H9 (cell line): ENCODE results near the gene SIGLEC10. TPM values are rescaled to one million over a fixed set of nuclear protein-coding genes. Genes with fewer than 3 reads are reported as not detected.
A peak's percentile ranks its signal among the peaks of the same experiment; 100 is the strongest.

Source experiments
- DNase-seq: peaks from one replicate; pipeline ENCODE4 v3.0.0-alpha.2; 2017
- H2AFZ ChIP-seq: one replicate; pipeline ENCODE4 v1.6.1; 2013; ENCODE audit warnings: mild to moderate bottlenecking, low read length, control low read depth, moderate library complexity
- H2AK5ac ChIP-seq: 2 replicates; pipeline ENCODE4 v1.6.1; 2013; ENCODE audit warnings: low read length, control low read depth, mixed read lengths; ENCODE audit not compliant: insufficient read length
- H2BK120ac ChIP-seq: one replicate; pipeline ENCODE4 v1.6.1; 2013; ENCODE audit warnings: low read depth, mild to moderate bottlenecking, low read length, control low read depth, inconsistent platforms; ENCODE audit not compliant: poor library complexity, severe bottlenecking
- H2BK12ac ChIP-seq: 2 replicates; pipeline ENCODE4 v1.6.1; 2013; ENCODE audit warnings: low read length, control low read depth, mixed read lengths, low read depth; ENCODE audit not compliant: insufficient read length
- H2BK15ac ChIP-seq: 2 replicates; pipeline ENCODE4 v1.6.1; 2013; ENCODE audit warnings: low read depth, low read length, control low read depth
- H2BK20ac ChIP-seq: one replicate; pipeline ENCODE4 v1.6.1; 2013; ENCODE audit warnings: low read depth, mild to moderate bottlenecking, low read length, control low read depth, inconsistent platforms; ENCODE audit not compliant: poor library complexity, severe bottlenecking
- H2BK5ac ChIP-seq: 2 replicates; pipeline ENCODE4 v1.6.1; 2013; ENCODE audit warnings: low read length, control low read depth, mixed read lengths; ENCODE audit not compliant: insufficient read length
- H3K14ac ChIP-seq: 2 replicates; pipeline ENCODE4 v1.6.1; 2013; ENCODE audit warnings: low read length, control low read depth; ENCODE audit not compliant: insufficient read depth
- H3K18ac ChIP-seq: 2 replicates; pipeline ENCODE4 v1.6.1; 2013; ENCODE audit warnings: low read depth, mild to moderate bottlenecking, mixed read lengths, low read length, control low read depth; ENCODE audit not compliant: insufficient read length
- H3K23ac ChIP-seq: 2 replicates; pipeline ENCODE4 v1.6.1; 2013; ENCODE audit warnings: low read length, control low read depth, mixed read lengths, low read depth; ENCODE audit not compliant: insufficient read length
- H3K23me2 ChIP-seq: 2 replicates; pipeline ENCODE4 v1.6.1; 2013; ENCODE audit warnings: low read depth, mild to moderate bottlenecking, mixed read lengths, low read length, control low read depth; ENCODE audit not compliant: insufficient read length, poor library complexity, severe bottlenecking
- H3K27ac ChIP-seq: 2 replicates; pipeline ENCODE4 v1.5.1; 2013; ENCODE audit warnings: low read length, control low read depth, mixed read lengths, low read depth; ENCODE audit not compliant: insufficient read length
- H3K27me3 ChIP-seq: 2 replicates; pipeline ENCODE4 v1.6.1; 2013; ENCODE audit warnings: low read length, control low read depth, inconsistent platforms; ENCODE audit not compliant: insufficient read depth
- H3K4ac ChIP-seq: 2 replicates; pipeline ENCODE4 v1.6.1; 2013; ENCODE audit warnings: low read depth, mild to moderate bottlenecking, control low read depth, inconsistent platforms, low read length, moderate library complexity
- H3K4me1 ChIP-seq: 2 replicates; pipeline ENCODE4 v1.6.1; 2013; ENCODE audit warnings: low read length, control low read depth, inconsistent platforms; ENCODE audit not compliant: insufficient read depth
- H3K4me2 ChIP-seq: 2 replicates; pipeline ENCODE4 v1.6.1; 2013; ENCODE audit warnings: low read length, control low read depth, mixed read lengths; ENCODE audit not compliant: insufficient read length, insufficient read depth
- H3K56ac ChIP-seq: 2 replicates; pipeline ENCODE4 v1.6.1; 2013; ENCODE audit warnings: low read depth, mild to moderate bottlenecking, mixed read lengths, low read length, control low read depth; ENCODE audit not compliant: insufficient read length
- H3K79me1 ChIP-seq: 2 replicates; pipeline ENCODE4 v1.6.1; 2013; ENCODE audit warnings: low read depth, mild to moderate bottlenecking, moderate library complexity, low read length, control low read depth, inconsistent platforms; ENCODE audit not compliant: insufficient read depth, poor library complexity, severe bottlenecking
- H3K79me2 ChIP-seq: 2 replicates; pipeline ENCODE4 v1.6.1; 2013; ENCODE audit warnings: low read length, control low read depth, inconsistent platforms; ENCODE audit not compliant: insufficient read depth
- H3K9ac ChIP-seq: 2 replicates; pipeline ENCODE4 v1.6.1; 2013; ENCODE audit warnings: low read length, control low read depth, mixed read lengths; ENCODE audit not compliant: insufficient read length; ENCODE audit errors: extremely low read depth
- H3K9me3 ChIP-seq: one replicate; pipeline ENCODE4 v1.6.1; 2013; ENCODE audit warnings: low read depth, low read length, inconsistent platforms; ENCODE audit not compliant: control insufficient read depth
- H3T11ph ChIP-seq: one replicate; pipeline ENCODE4 v1.6.1; 2013; ENCODE audit warnings: mild to moderate bottlenecking, low read length, control low read depth, inconsistent platforms
- H4K20me1 ChIP-seq: one replicate; pipeline ENCODE4 v1.6.1; 2013; ENCODE audit not compliant: control insufficient read depth, insufficient read length, insufficient read depth
- H4K5ac ChIP-seq: 2 replicates; pipeline ENCODE4 v1.6.1; 2013; ENCODE audit warnings: low read depth, mild to moderate bottlenecking, mixed read lengths, low read length, control low read depth; ENCODE audit not compliant: insufficient read length
- H4K8ac ChIP-seq: replicated peaks from 2 replicates; pipeline ENCODE4 v1.6.1; 2013; ENCODE audit warnings: low read length, control low read depth, mixed read lengths, low read depth; ENCODE audit not compliant: insufficient read length
- H4K91ac ChIP-seq: 2 replicates; pipeline ENCODE4 v1.6.1; 2013; ENCODE audit warnings: low read depth, mild to moderate bottlenecking, moderate library complexity, mixed read lengths, low read length, control low read depth; ENCODE audit not compliant: insufficient read length
- H3K27ac Mint-ChIP-seq, 3 experiments: 2 replicates in 2 of 3; 3 replicates in 1 of 3; pipeline ENCODE4 v1.8.0; 2020 to 2021; ENCODE audit warnings: mixed read lengths in 3 of 3, mild to moderate bottlenecking in 1 of 3, moderate library complexity in 1 of 3
- H3K27me3 Mint-ChIP-seq: 2 replicates; pipeline ENCODE4 v1.8.0; 2021; ENCODE audit warnings: low read depth, mild to moderate bottlenecking, moderate library complexity, mixed read lengths
- H3K36me3 Mint-ChIP-seq, 3 experiments: 2 replicates in 2 of 3; 3 replicates in 1 of 3; pipeline ENCODE4 v1.8.0; 2020 to 2021; ENCODE audit warnings: low read depth in 3 of 3, mixed read lengths in 3 of 3; ENCODE audit not compliant: insufficient read depth in 1 of 3
- H3K4me1 Mint-ChIP-seq, 2 experiments: 2 replicates each; pipeline ENCODE4 v1.8.0; 2020; ENCODE audit warnings: mixed read lengths in 2 of 2
- H3K4me3 Mint-ChIP-seq, 2 experiments: 2 replicates in 1 of 2; 3 replicates in 1 of 2; pipeline ENCODE4 v1.8.0; 2020 to 2021; ENCODE audit warnings: mild to moderate bottlenecking in 2 of 2, mixed read lengths in 2 of 2, moderate library complexity in 1 of 2
- H3K9me3 Mint-ChIP-seq, 2 experiments: 2 replicates in 1 of 2; 3 replicates in 1 of 2; pipeline ENCODE4 v1.8.0; 2020; ENCODE audit warnings: mild to moderate bottlenecking in 2 of 2, mixed read lengths in 2 of 2, moderate library complexity in 1 of 2
- WGBS: extraction: QIAGEN DNeasy Blood & Tissue Kit; methylation state at CpG from one replicate; pipeline ENCODE4 v1.1.7; 2013; ENCODE audit warnings: missing lambda C conversion rate, low lambda C conversion rate, mixed read lengths; ENCODE audit not compliant: insufficient read length; ENCODE audit errors: extremely low coverage; 5-methylcytosine and 5-hydroxymethylcytosine counted together
- total RNA-seq: library from RNA; stranded (reverse); gene quantifications from 2 replicates; pipeline ENCODE4 v1.2.1, GENCODE V29; 2021
- TF ChIP-seq, protein P1 (sequence below): fragments of 200-600 bp; sonication (generic); conservative IDR thresholded peaks from 3 replicates; pipeline ENCODE4 v1.8.0; 2021; ENCODE audit warnings: antibody characterized with exemption, mild to moderate bottlenecking

SIGLEC10 gene
- total RNA-seq, 1 experiment from 2014 or later = not detected

DNA sequence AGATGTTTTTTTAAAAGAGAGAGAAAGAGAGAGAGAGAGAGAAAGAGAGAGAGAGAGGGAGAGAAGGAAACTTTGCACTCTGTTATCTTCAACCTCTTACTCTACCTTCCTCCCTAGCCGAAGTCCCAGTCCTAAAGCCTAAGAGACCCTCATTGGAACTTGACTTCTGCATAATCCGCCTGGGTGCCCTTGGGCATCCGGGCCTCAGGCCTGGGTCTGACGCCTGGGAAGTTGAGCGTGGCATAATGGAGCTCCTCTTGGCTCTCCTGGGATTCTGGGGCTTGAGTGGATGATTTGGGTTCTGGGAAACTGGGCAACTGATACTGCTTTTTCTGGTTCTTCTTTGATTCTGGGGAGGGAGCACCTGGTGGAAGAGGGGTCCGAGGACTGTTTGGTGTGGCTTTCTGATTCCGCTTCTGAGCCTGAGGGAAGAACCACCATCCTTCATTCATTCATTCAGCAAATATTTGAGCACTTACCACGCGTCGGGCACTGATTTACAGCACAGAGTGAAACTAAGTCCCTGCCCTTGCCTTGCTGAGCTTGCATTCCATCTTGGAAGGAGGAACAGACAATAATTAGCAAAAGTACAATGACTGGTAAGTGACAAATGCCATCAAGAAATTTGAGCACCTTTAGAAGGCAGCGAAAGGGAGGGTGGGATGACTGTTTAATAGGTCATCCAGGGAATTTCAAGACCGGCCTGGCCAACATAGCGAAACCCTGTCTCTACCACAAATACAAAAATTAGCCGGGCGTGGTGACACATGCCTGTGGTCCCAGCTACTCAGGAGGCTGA lies 6.3 kb downstream of the SIGLEC10 start:
- H4K8ac ChIP-seq = no peak overlapping the region
- no CpG with 5 or more reads among the region's 15 CpGs for WGBS
- Mint-ChIP-seq H3K27ac (peak overlapping the region; percentile 10 to 30 (median 23); a peak in 3 of 7 replicates), H3K4me1 (peaks cover 39 to 42% of the 10 kb centered on the region in 2 experiments), H3K4me3 (no peak overlapping the region; a peak in 2 of 5 replicates), H3K9me3 (peaks cover 3 to 4% of the 10 kb centered on the region in 2 experiments; a peak in 2 of 5 replicates), H3K27me3 (no peaks in the 10 kb centered on the region; the same call in 1 of the 2 replicates), H3K36me3 (peaks cover 3 to 33% (median 9%) of the 10 kb centered on the region in 3 experiments; a peak in 5 of 7 replicates)
- TF ChIP-seq, protein P1, sequence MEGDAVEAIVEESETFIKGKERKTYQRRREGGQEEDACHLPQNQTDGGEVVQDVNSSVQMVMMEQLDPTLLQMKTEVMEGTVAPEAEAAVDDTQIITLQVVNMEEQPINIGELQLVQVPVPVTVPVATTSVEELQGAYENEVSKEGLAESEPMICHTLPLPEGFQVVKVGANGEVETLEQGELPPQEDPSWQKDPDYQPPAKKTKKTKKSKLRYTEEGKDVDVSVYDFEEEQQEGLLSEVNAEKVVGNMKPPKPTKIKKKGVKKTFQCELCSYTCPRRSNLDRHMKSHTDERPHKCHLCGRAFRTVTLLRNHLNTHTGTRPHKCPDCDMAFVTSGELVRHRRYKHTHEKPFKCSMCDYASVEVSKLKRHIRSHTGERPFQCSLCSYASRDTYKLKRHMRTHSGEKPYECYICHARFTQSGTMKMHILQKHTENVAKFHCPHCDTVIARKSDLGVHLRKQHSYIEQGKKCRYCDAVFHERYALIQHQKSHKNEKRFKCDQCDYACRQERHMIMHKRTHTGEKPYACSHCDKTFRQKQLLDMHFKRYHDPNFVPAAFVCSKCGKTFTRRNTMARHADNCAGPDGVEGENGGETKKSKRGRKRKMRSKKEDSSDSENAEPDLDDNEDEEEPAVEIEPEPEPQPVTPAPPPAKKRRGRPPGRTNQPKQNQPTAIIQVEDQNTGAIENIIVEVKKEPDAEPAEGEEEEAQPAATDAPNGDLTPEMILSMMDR = no peak
- H2BK20ac ChIP-seq = no peak overlapping the region
- H3K79me1 ChIP-seq = no peaks in the 10 kb centered on the region
- no peaks in the 10 kb centered on the region for H3K9me3 ChIP-seq
- H3K79me2 ChIP-seq = no peaks in the 10 kb centered on the region
- no peak overlapping the region for H2AFZ ChIP-seq
- no peak overlapping the region for H2BK5ac ChIP-seq
- H3K4ac ChIP-seq = no peak overlapping the region
- H3K56ac ChIP-seq = no peak overlapping the region
- H3K27ac ChIP-seq = no peak overlapping the region
- no peak overlapping the region for H4K5ac ChIP-seq
- H3K9ac ChIP-seq = no peak overlapping the region
- no peak overlapping the region for H3K18ac ChIP-seq
- H3K14ac ChIP-seq = no peak overlapping the region
- DNase-seq = no peak
- no peak overlapping the region for H2BK120ac ChIP-seq
- no peak overlapping the region for H2BK15ac ChIP-seq
- no peaks in the 10 kb centered on the region for H3K27me3 ChIP-seq
- H3K23me2 ChIP-seq = no peaks in the 10 kb centered on the region
- no peak overlapping the region for H3T11ph ChIP-seq
- H2AK5ac ChIP-seq = no peak overlapping the region
- H2BK12ac ChIP-seq = no peak overlapping the region
- no peak overlapping the region for H3K23ac ChIP-seq
- no peaks in the 10 kb centered on the region for H4K20me1 ChIP-seq
- no peak overlapping the region for H4K91ac ChIP-seq
- no peak overlapping the region for H3K4me2 ChIP-seq
- H3K4me1 ChIP-seq = peaks cover 10% of the 10 kb centered on the region; the same call in 1 of the 2 replicates
